Activated CD4-positive, alpha-beta T cell treated with anti-CD3 and anti-CD28 coated beads for 48 hours (primary cell): ENCODE measurements around the gene ATAD3A.

Experiments
- DNase-seq: peaks from one replicate; pipeline ENCODE4 v3.0.0-alpha.2; 2020

The ATAD3A gene

GRCh38 chr1:1558591-1558990 lies 46.6 kb downstream of the ATAD3A start:
- no peak for DNase-seq

- DNase-seq = no peak
These were observed 47.1 kb downstream of the ATAD3A start for GRCh38 chr1:1559066-1559465.

GRCh38 chr1:1560178-1560577 lies 48.2 kb downstream of the ATAD3A start:
- no peak for DNase-seq

- DNase-seq = no peak
These were observed 50.0 kb downstream of the ATAD3A start for GRCh38 chr1:1561801-1562470.

- no peak for DNase-seq
These were observed 50.7 kb downstream of the ATAD3A start for GRCh38 chr1:1562556-1563195.

GRCh38 chr1:1563688-1564087 lies 51.7 kb downstream of the ATAD3A start:
- no peak for DNase-seq

GRCh38 chr1:1564268-1564667 lies 52.3 kb downstream of the ATAD3A start:
- no peak for DNase-seq

GRCh38 chr1:1565340-1565739 lies 53.4 kb downstream of the ATAD3A start:
- DNase-seq = no peak

GRCh38 chr1:1567152-1567875 lies 55.4 kb downstream of the ATAD3A start:
- DNase-seq = no peak

- no peak for DNase-seq
These were observed 55.9 kb downstream of the ATAD3A start for GRCh38 chr1:1567891-1568291.

- DNase-seq = no peak
These were observed 57.4 kb downstream of the ATAD3A start for GRCh38 chr1:1569341-1569740.

GRCh38 chr1:1573843-1574720 lies 62.1 kb downstream of the ATAD3A start:
- DNase-seq = peak; percentile 77

GRCh38 chr1:1574721-1575537 lies 63.0 kb downstream of the ATAD3A start, which contains the start of gene SSU72:
TSS of gene SSU72 (minus strand) at chr1:1574863. CDS start at chr1:1574557, 306 bp downstream.
- peak; percentile 95 for DNase-seq

- DNase-seq = no peak
These were observed 65.5 kb downstream of the ATAD3A start for GRCh38 chr1:1577367-1578011.

- no peak for DNase-seq
These were observed 66.5 kb downstream of the ATAD3A start for GRCh38 chr1:1578371-1578940.

- no peak for DNase-seq
These were observed 70.8 kb downstream of the ATAD3A start for GRCh38 chr1:1582585-1583346.

- no peak for DNase-seq
These were observed 71.5 kb downstream of the ATAD3A start for GRCh38 chr1:1583347-1584010.
